ENCODE measurements around the gene ITGB2.

Gene ITGB2

DNA sequence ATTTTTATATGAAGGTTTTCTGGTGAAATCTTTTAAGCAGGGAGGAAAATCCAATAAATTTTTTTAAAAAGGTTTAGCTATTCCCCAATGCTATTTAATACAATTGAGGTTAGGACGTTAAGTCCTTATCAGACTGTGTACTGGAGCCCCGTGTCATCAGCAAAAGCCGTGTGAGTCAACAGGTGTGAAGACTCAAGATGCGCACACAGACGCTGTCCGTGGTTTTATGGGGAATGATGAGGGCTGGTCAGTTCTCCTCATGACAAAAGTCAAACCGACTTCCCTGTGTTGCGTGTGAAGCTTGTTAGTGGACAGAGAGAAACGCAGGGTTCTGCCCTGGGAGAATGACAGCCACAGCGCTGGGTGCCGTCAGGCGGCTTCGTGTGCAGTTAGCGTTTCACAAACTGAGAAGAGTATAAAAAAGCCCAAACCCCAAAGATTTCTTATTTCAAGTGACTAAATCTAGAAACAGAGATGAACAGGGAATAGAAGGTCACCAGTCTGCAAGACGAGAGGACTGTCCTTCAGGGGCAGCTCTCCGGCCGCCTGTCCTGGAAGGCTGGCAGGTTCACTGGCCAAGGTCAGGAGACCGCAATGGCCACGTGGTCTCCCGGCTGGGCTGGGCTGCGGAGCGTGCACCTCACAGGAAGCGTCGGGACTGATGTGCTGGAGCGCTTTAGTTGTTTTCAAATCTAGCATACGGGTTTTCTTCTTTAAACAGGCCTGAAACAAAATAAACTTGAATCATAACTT, 69.6 kb downstream of the ITGB2 start:
- H3F3A ChIP-seq (ENCODE audit: insufficient read depth, low read length), result no peaks in the 10 kb centered on the region
- H3K36me3 ChIP-seq (ENCODE audit: insufficient read depth, low read length), result peaks cover 52% of the 10 kb centered on the region
- H2AFZ ChIP-seq (ENCODE audit: low read length), result no peak overlapping the region
- no peaks in the 10 kb centered on the region for H3K79me2 ChIP-seq (ENCODE audit: insufficient read depth, low read length)
- H3K9me3 ChIP-seq (ENCODE audit: low read length), result no peaks in the 10 kb centered on the region
- H3K27ac ChIP-seq (ENCODE audit: low read depth, low read length, poor library complexity, severe bottlenecking), result no peak overlapping the region
- H3K4me1 ChIP-seq (ENCODE audit: insufficient read depth, low read length, severe bottlenecking), result peaks cover 5% of the 10 kb centered on the region
- H3K4me2 ChIP-seq (ENCODE audit: low read length), result no peak overlapping the region
- H3K9ac ChIP-seq (ENCODE audit: low read length), result no peak overlapping the region
- H3K4me3 ChIP-seq (ENCODE audit: low read depth, low read length, poor library complexity, severe bottlenecking), result no peak overlapping the region
- TF ChIP-seq, protein P1, sequence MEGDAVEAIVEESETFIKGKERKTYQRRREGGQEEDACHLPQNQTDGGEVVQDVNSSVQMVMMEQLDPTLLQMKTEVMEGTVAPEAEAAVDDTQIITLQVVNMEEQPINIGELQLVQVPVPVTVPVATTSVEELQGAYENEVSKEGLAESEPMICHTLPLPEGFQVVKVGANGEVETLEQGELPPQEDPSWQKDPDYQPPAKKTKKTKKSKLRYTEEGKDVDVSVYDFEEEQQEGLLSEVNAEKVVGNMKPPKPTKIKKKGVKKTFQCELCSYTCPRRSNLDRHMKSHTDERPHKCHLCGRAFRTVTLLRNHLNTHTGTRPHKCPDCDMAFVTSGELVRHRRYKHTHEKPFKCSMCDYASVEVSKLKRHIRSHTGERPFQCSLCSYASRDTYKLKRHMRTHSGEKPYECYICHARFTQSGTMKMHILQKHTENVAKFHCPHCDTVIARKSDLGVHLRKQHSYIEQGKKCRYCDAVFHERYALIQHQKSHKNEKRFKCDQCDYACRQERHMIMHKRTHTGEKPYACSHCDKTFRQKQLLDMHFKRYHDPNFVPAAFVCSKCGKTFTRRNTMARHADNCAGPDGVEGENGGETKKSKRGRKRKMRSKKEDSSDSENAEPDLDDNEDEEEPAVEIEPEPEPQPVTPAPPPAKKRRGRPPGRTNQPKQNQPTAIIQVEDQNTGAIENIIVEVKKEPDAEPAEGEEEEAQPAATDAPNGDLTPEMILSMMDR (IDR thresholded peaks at IDR 0.05; ENCODE audit: low read length), result no peak
- TF ChIP-seq EZH2 (IDR thresholded peaks at IDR 0.05; ENCODE audit: borderline replicate concordance, low read length), result no peak
- no peaks in the 10 kb centered on the region for H3K9me2 ChIP-seq (ENCODE audit: low read depth, low read length)
- no peaks in the 10 kb centered on the region; the same call in 1 of the 2 replicates for H3K27me3 ChIP-seq (ENCODE audit: insufficient read depth, low read length)
- no peaks in the 10 kb centered on the region for H4K20me1 ChIP-seq (ENCODE audit: insufficient read depth, low read length)

DNA sequence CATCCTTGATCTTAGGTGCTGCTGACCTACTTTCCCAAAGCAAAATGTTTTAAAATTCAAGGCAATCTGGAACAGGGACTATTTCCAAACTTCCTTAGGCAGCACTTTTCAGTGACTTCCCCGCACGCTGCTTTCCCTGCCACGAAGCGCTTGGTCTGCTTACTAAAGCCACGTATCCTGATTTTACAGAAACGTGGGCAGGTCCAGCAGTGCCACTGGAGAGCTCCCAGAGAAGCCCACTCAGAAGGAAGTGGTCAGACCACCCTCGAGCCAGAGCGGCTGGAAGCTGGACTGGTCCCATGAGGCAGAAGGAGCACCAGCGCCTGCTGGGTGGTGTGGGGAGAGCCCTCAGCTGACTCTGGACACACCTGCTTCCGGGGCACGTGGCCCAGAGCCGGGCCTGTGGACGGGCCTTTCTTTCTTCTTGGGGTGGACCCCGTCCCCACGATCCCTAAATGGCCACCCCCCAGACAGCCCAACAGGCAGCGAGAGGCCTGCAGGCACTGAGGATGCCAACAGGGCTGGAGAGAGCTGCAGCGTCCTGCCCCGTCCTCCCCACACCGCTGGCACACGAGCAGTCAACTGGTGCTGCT, 70.4 kb downstream of the ITGB2 start:
- Histone ChIP-seq H2AFZ (ENCODE audit: low read length) (no peak overlapping the region), H3K4me2 (ENCODE audit: low read length) (no peak overlapping the region), H3K9ac (ENCODE audit: low read length) (no peak overlapping the region), H3K4me3 (ENCODE audit: low read depth, low read length, poor library complexity, severe bottlenecking) (no peak overlapping the region), H3K79me2 (ENCODE audit: insufficient read depth, low read length) (no peaks in the 10 kb centered on the region), H3K27me3 (ENCODE audit: insufficient read depth, low read length) (no peaks in the 10 kb centered on the region; the same call in 1 of the 2 replicates), H3K9me3 (ENCODE audit: low read length) (no peaks in the 10 kb centered on the region), H3K27ac (ENCODE audit: low read depth, low read length, poor library complexity, severe bottlenecking) (no peak overlapping the region), H3K4me1 (ENCODE audit: insufficient read depth, low read length, severe bottlenecking) (peaks cover 12% of the 10 kb centered on the region), H3K9me2 (ENCODE audit: low read depth, low read length) (no peaks in the 10 kb centered on the region), H3F3A (ENCODE audit: insufficient read depth, low read length) (no peaks in the 10 kb centered on the region), H4K20me1 (ENCODE audit: insufficient read depth, low read length) (no peaks in the 10 kb centered on the region), H3K36me3 (ENCODE audit: insufficient read depth, low read length) (peaks cover 44% of the 10 kb centered on the region)
- TF ChIP-seq, protein P1 (IDR thresholded peaks at IDR 0.05; ENCODE audit: low read length), result no peak
- TF ChIP-seq EZH2 (IDR thresholded peaks at IDR 0.05; ENCODE audit: borderline replicate concordance, low read length), result no peak

DNA sequence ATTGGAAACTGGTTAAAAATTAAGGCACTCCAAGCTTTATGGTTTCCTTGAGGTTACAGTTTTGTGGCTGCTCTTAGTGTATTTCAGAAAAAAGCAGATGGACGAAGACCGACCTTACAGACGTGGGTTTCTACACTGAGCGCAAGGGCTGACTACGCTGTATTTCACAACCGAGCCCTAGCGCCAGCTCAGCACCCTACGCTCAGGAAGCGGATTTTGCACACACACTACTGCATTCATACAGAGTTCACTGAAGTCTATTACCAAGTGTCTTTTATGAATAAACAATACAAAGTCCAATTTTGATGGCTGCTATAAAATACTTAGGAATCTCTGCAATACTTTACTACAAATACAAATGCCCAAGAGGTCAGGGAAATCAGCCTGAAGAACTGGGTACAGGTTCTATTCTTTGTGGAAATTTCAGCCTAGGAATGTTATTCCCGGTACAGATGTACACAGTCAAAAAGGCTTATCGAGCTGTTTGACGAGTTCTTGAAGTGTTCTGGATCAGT, 71.0 kb downstream of the ITGB2 start:
- H3K9me2 ChIP-seq (ENCODE audit: low read depth, low read length), result no peaks in the 10 kb centered on the region
- H4K20me1 ChIP-seq (ENCODE audit: insufficient read depth, low read length), result no peaks in the 10 kb centered on the region
- H3K9ac ChIP-seq (ENCODE audit: low read length), result no peak overlapping the region
- no peak for TF ChIP-seq EZH2 (IDR thresholded peaks at IDR 0.05; ENCODE audit: borderline replicate concordance, low read length)
- TF ChIP-seq, protein P1 (IDR thresholded peaks at IDR 0.05; ENCODE audit: low read length), result no peak
- H3K4me3 ChIP-seq (ENCODE audit: low read depth, low read length, poor library complexity, severe bottlenecking), result no peak overlapping the region
- no peak overlapping the region for H3K27ac ChIP-seq (ENCODE audit: low read depth, low read length, poor library complexity, severe bottlenecking)
- no peak overlapping the region for H2AFZ ChIP-seq (ENCODE audit: low read length)
- no peaks in the 10 kb centered on the region for H3F3A ChIP-seq (ENCODE audit: insufficient read depth, low read length)
- H3K27me3 ChIP-seq (ENCODE audit: insufficient read depth, low read length), result no peaks in the 10 kb centered on the region; the same call in 1 of the 2 replicates
- H3K36me3 ChIP-seq (ENCODE audit: insufficient read depth, low read length), result peaks cover 38% of the 10 kb centered on the region
- peaks cover 12% of the 10 kb centered on the region for H3K4me1 ChIP-seq (ENCODE audit: insufficient read depth, low read length, severe bottlenecking)
- no peaks in the 10 kb centered on the region for H3K79me2 ChIP-seq (ENCODE audit: insufficient read depth, low read length)
- no peak overlapping the region for H3K4me2 ChIP-seq (ENCODE audit: low read length)
- no peaks in the 10 kb centered on the region for H3K9me3 ChIP-seq (ENCODE audit: low read length)

All from OCI-LY1 (cell line).